Sigmoid colon (tissue), 7 donors: ENCODE measurements around the gene SLC28A1. TPM values are rescaled to one million over a fixed set of nuclear protein-coding genes. Genes with fewer than 3 reads are reported as not detected.

ENCODE experiments used
- DNase-seq: peaks from one replicate; pipeline ENCODE4 v3.0.0-alpha.2; 2019
- H3K27ac ChIP-seq, 4 donors: fragments of 200-600 bp; sonication (generic); one replicate each; pipeline ENCODE4 v1.5.1; 2016 to 2019; ENCODE audit warnings: mild to moderate bottlenecking in 1 of 4
- H3K27me3 ChIP-seq, 3 donors: fragments of 200-600 bp; sonication (generic); one replicate each; pipeline ENCODE4 v1.5.1; 2019; ENCODE audit warnings: mild to moderate bottlenecking in 1 of 3
- H3K36me3 ChIP-seq, 4 donors: fragments of 200-600 bp; sonication (generic); one replicate each; pipeline ENCODE4 v1.5.1; 2016 to 2019
- H3K4me1 ChIP-seq, 4 donors: fragments of 200-600 bp; sonication (generic); one replicate each; pipeline ENCODE4 v1.5.1; 2017 to 2019
- H3K4me3 ChIP-seq, 4 donors: fragments of 200-600 bp; sonication (generic); one replicate each; pipeline ENCODE4 v1.5.1; 2017 to 2019; ENCODE audit warnings: mild to moderate bottlenecking in 2 of 4, moderate library complexity in 1 of 4
- H3K9me3 ChIP-seq, 4 donors: fragments of 200-600 bp in 3 of 4; sonication (generic) in 3 of 4; one replicate each; pipeline versions ENCODE4 v1.5.1 to v1.6.1; 2013 to 2019
- CTCF ChIP-seq, 4 experiments: fragments of 450-650 bp in 3 of 4; fragments of 200-600 bp in 1 of 4; IDR thresholded peaks; one replicate each; pipeline ENCODE4 v1.5.1; 2016 to 2019; ENCODE audit warnings: antibody characterized with exemption in 4 of 4, mild to moderate bottlenecking in 3 of 4, moderate library complexity in 2 of 4
- EP300 ChIP-seq, 4 donors: sonication (generic); formaldehyde crosslinking; IDR thresholded peaks; one replicate each; pipeline ENCODE4 v1.6.1; 2017; ENCODE audit warnings: antibody characterized with exemption in 4 of 4
- POLR2A ChIP-seq, 2 donors: fragments of 450-650 bp; IDR thresholded peaks; one replicate each; pipeline ENCODE4 v1.6.1; 2016; ENCODE audit warnings: antibody characterized with exemption in 2 of 2, mild to moderate bottlenecking in 2 of 2, moderate library complexity in 2 of 2
- POLR2AphosphoS5 ChIP-seq, 4 donors: sonication (generic); formaldehyde crosslinking; IDR thresholded peaks; one replicate each; pipeline ENCODE4 v1.6.1; 2017; ENCODE audit warnings: antibody characterized with exemption in 4 of 4
- WGBS, 2 donors: extraction: QIAGEN DNeasy Blood & Tissue Kit; methylation state at CpG; one replicate each; pipeline ENCODE4 v1.1.7; 2013; 5-methylcytosine and 5-hydroxymethylcytosine counted together
- intact Hi-C: fragments of 100-400 bp; cut with DNase I; formaldehyde crosslinking; loops from one replicate; pipeline ENCODE4 v1.15.1; 2023
- polyA plus RNA-seq, 3 donors: library from polyadenylated mRNA; stranded (reverse); fragments of 200-250 nt; gene quantifications; one replicate each; pipeline ENCODE4 v1.2.3, GENCODE V29; 2013
- total RNA-seq, 4 donors: library from RNA; depleted of rRNA; stranded (reverse); fragments of >200 nt; gene quantifications; one replicate each; pipeline ENCODE4 v1.1.0, GENCODE V29; 2016
- donor health status: healthy with polysubstance abuse.
- donor health status: Bipolar disorder and iron deficiency.
- donor health status: healthy.

SLC28A1 gene
- total and polyA plus RNA-seq, 7 donors, result not detected

- 82 to 87% methylated on average over 12 of the region's 12 CpGs for WGBS, 2 donors
- Histone ChIP-seq H3K27ac (no peak overlapping the region), H3K27me3 (no peaks in the 10 kb centered on the region), H3K36me3 (no peaks in the 10 kb centered on the region), H3K4me1 (no peaks in the 10 kb centered on the region), H3K9me3 (no peaks in the 10 kb centered on the region), H3K4me3 (no peak overlapping the region)
- DNase-seq, result no peak
- TF ChIP-seq CTCF (IDR thresholded peaks at IDR 0.05) (no peak), POLR2AphosphoS5 (IDR thresholded peaks at IDR 0.05) (no peak), POLR2A (IDR thresholded peaks at IDR 0.05) (no peak)
- intact Hi-C loops, result no loop called here
Observed at GRCh38 chr15:84894736-84895425, 10.4 kb downstream of the SLC28A1 start.

GRCh38 chr15:84898761-84899160 lies 14.3 kb downstream of the SLC28A1 start:
- H3K4me1 ChIP-seq, result peaks cover 0 to 3% (median under 1%) of the 10 kb centered on the region in 4 donors
- H3K27me3 ChIP-seq, result no peaks in the 10 kb centered on the region
- no peaks in the 10 kb centered on the region for H3K36me3 ChIP-seq
- no peak for DNase-seq
- TF ChIP-seq POLR2AphosphoS5 (IDR thresholded peaks at IDR 0.05), result no peak
- TF ChIP-seq CTCF (IDR thresholded peaks at IDR 0.05), result no peak
- TF ChIP-seq EP300 (IDR thresholded peaks at IDR 0.05), result no peak
- no peak for TF ChIP-seq POLR2A (IDR thresholded peaks at IDR 0.05)
- intact Hi-C loops, result no loop called here
- H3K27ac ChIP-seq, result no peak overlapping the region
- no peaks in the 10 kb centered on the region for H3K9me3 ChIP-seq
- H3K4me3 ChIP-seq, result no peak overlapping the region
- 72 to 76% methylated on average over 4 of the region's 4 CpGs for WGBS, 2 donors

- Histone ChIP-seq H3K27me3 (no peaks in the 10 kb centered on the region), H3K4me1 (peaks cover 0 to 13% (median 5%) of the 10 kb centered on the region in 4 donors), H3K27ac (no peak overlapping the region), H3K9me3 (no peaks in the 10 kb centered on the region), H3K36me3 (no peaks in the 10 kb centered on the region), H3K4me3 (no peak overlapping the region)
- intact Hi-C loops, result no loop called here
- TF ChIP-seq EP300 (IDR thresholded peaks at IDR 0.05) (no peak), POLR2AphosphoS5 (IDR thresholded peaks at IDR 0.05) (no peak), CTCF (IDR thresholded peaks at IDR 0.05) (no peak), POLR2A (IDR thresholded peaks at IDR 0.05) (no peak)
- 87 to 94% methylated on average over 7 of the region's 7 CpGs for WGBS, 2 donors
- no peak for DNase-seq
Observed at GRCh38 chr15:84899750-84900149, 15.3 kb downstream of the SLC28A1 start.

GRCh38 chr15:84901540-84901939 lies 17.1 kb downstream of the SLC28A1 start:
- Histone ChIP-seq H3K9me3 (no peaks in the 10 kb centered on the region), H3K4me3 (no peak overlapping the region), H3K4me1 (peaks cover 0 to 19% (median 9%) of the 10 kb centered on the region in 4 donors), H3K27me3 (no peaks in the 10 kb centered on the region), H3K27ac (no peak overlapping the region), H3K36me3 (no peaks in the 10 kb centered on the region)
- DNase-seq, result no peak
- intact Hi-C loops, result no loop called here
- WGBS, 2 donors, result 75 to 93% methylated on average over 2 of the region's 2 CpGs
- TF ChIP-seq CTCF (IDR thresholded peaks at IDR 0.05) (no peak), POLR2A (IDR thresholded peaks at IDR 0.05) (no peak), EP300 (IDR thresholded peaks at IDR 0.05) (no peak), POLR2AphosphoS5 (IDR thresholded peaks at IDR 0.05) (no peak)

GRCh38 chr15:84903751-84904150 lies 19.3 kb downstream of the SLC28A1 start:
- peaks cover 0 to 19% (median 9%) of the 10 kb centered on the region in 4 donors for H3K4me1 ChIP-seq
- no peaks in the 10 kb centered on the region for H3K36me3 ChIP-seq
- 86 to 88% methylated on average over 2 of the region's 2 CpGs for WGBS, 2 donors
- DNase-seq, result no peak
- H3K27ac ChIP-seq, result peak overlapping the region in 2 of 4 donors; percentile 17 to 48
- intact Hi-C loops, result no loop called here
- no peak overlapping the region for H3K4me3 ChIP-seq
- no peaks in the 10 kb centered on the region for H3K27me3 ChIP-seq
- no peak for TF ChIP-seq CTCF (IDR thresholded peaks at IDR 0.05)
- TF ChIP-seq POLR2A (IDR thresholded peaks at IDR 0.05), result no peak
- no peak for TF ChIP-seq EP300 (IDR thresholded peaks at IDR 0.05)
- no peak for TF ChIP-seq POLR2AphosphoS5 (IDR thresholded peaks at IDR 0.05)
- H3K9me3 ChIP-seq, result no peaks in the 10 kb centered on the region
